ENCODE data around the gene TSC22D2. TPM values are rescaled to one million over a fixed set of nuclear protein-coding genes. Genes with fewer than 3 reads are reported as not detected.

TSC22D2 gene
- total RNA-seq, 4 donors from 2014 or later, result 13.2 to 19.5 (median 16.4) TPM

GRCh38 chr3:150410311-150411105, 2.4 kb downstream of the TSC22D2 start:
- H3K36me3 ChIP-seq, result no peaks in the 10 kb centered on the region
- peak overlapping the region; percentile 100 for H3K27ac ChIP-seq
- TF ChIP-seq EP300 (IDR thresholded peaks at IDR 0.05), result no peak
- no peak for TF ChIP-seq POLR2AphosphoS5 (IDR thresholded peaks at IDR 0.05)
- TF ChIP-seq POLR2A (IDR thresholded peaks at IDR 0.05), result no peak
- TF ChIP-seq CTCF (IDR thresholded peaks at IDR 0.05), result no peak
- H3K9me3 ChIP-seq, result no peaks in the 10 kb centered on the region
- DNase-seq (ENCODE audit: low spot score in 2 of 2), result peak; percentile 72 to 79
- H3K27me3 ChIP-seq, result no peaks in the 10 kb centered on the region
- H3K4me3 ChIP-seq, result peak overlapping the region; percentile 97
- 0% methylated on average over 4 of the region's 68 CpGs for WGBS
- peaks cover 43% of the 10 kb centered on the region for H3K4me1 ChIP-seq

- TF ChIP-seq POLR2A (IDR thresholded peaks at IDR 0.05) (no peak), EP300 (IDR thresholded peaks at IDR 0.05) (no peak), CTCF (IDR thresholded peaks at IDR 0.05) (no peak), POLR2AphosphoS5 (IDR thresholded peaks at IDR 0.05) (no peak)
- Histone ChIP-seq H3K4me1 (peaks cover 47% of the 10 kb centered on the region), H3K9me3 (no peaks in the 10 kb centered on the region), H3K27ac (no peak overlapping the region), H3K36me3 (no peaks in the 10 kb centered on the region), H3K4me3 (peak overlapping the region; percentile 97), H3K27me3 (no peaks in the 10 kb centered on the region)
- WGBS, result 2% methylated on average over 5 of the region's 5 CpGs
- DNase-seq (ENCODE audit: low spot score in 2 of 2), result no peak
Observed at GRCh38 chr3:150411106-150411460, 3.0 kb downstream of the TSC22D2 start.

GRCh38 chr3:150411546-150411945, 3.4 kb downstream of the TSC22D2 start:
- H3K27ac ChIP-seq, result no peak overlapping the region
- peak overlapping the region; percentile 97 for H3K4me3 ChIP-seq
- TF ChIP-seq POLR2A (IDR thresholded peaks at IDR 0.05), result no peak
- H3K27me3 ChIP-seq, result no peaks in the 10 kb centered on the region
- no peaks in the 10 kb centered on the region for H3K9me3 ChIP-seq
- no peak for DNase-seq (ENCODE audit: low spot score in 2 of 2)
- no peaks in the 10 kb centered on the region for H3K36me3 ChIP-seq
- 11% methylated on average over 3 of the region's 3 CpGs for WGBS
- peaks cover 52% of the 10 kb centered on the region for H3K4me1 ChIP-seq

GRCh38 chr3:150411976-150412375, 3.9 kb downstream of the TSC22D2 start:
- H3K27ac ChIP-seq, result no peak overlapping the region
- no peaks in the 10 kb centered on the region for H3K9me3 ChIP-seq
- no peak for TF ChIP-seq POLR2AphosphoS5 (IDR thresholded peaks at IDR 0.05)
- TF ChIP-seq CTCF (IDR thresholded peaks at IDR 0.05), result no peak
- TF ChIP-seq POLR2A (IDR thresholded peaks at IDR 0.05), result no peak
- TF ChIP-seq EP300 (IDR thresholded peaks at IDR 0.05), result no peak
- H3K4me1 ChIP-seq, result peaks cover 56% of the 10 kb centered on the region
- no peaks in the 10 kb centered on the region for H3K27me3 ChIP-seq
- H3K4me3 ChIP-seq, result peak overlapping the region; percentile 97
- 42% methylated on average over 2 of the region's 2 CpGs for WGBS
- no peaks in the 10 kb centered on the region for H3K36me3 ChIP-seq
- no peak for DNase-seq (ENCODE audit: low spot score in 2 of 2)

GRCh38 chr3:150412561-150413231, 4.6 kb downstream of the TSC22D2 start:
- Histone ChIP-seq H3K4me3 (peak overlapping the region; percentile 97), H3K4me1 (peaks cover 62% of the 10 kb centered on the region), H3K27ac (no peak overlapping the region), H3K36me3 (no peaks in the 10 kb centered on the region), H3K27me3 (no peaks in the 10 kb centered on the region), H3K9me3 (no peaks in the 10 kb centered on the region)
- no peak for DNase-seq (ENCODE audit: low spot score in 2 of 2)
- WGBS, result 5% methylated on average over 5 of the region's 5 CpGs
- TF ChIP-seq CTCF (IDR thresholded peaks at IDR 0.05) (peak in 1 of 2 donors; percentile 7), POLR2AphosphoS5 (IDR thresholded peaks at IDR 0.05) (no peak)
